ENCODE results near the gene FER. TPM values are rescaled to one million over a fixed set of nuclear protein-coding genes. Genes with fewer than 3 reads are reported as not detected.

FER gene
- total RNA-seq, 1 experiment from 2014 or later = 18.0 TPM

- no peak for DNase-seq
- no peak overlapping the region for H3K4me2 ChIP-seq (ENCODE audit: insufficient read depth, insufficient read length, low read length)
- H3K23me2 ChIP-seq (ENCODE audit: insufficient read length, low read depth, low read length, poor library complexity, severe bottlenecking) = no peaks in the 10 kb centered on the region
- no peak overlapping the region for H3K27ac ChIP-seq (ENCODE audit: insufficient read length, low read depth, low read length)
- H4K5ac ChIP-seq (ENCODE audit: insufficient read length, low read depth, low read length) = no peak overlapping the region
- no peaks in the 10 kb centered on the region for H3K27me3 ChIP-seq (ENCODE audit: insufficient read depth, low read length)
- no peak overlapping the region for H2AK5ac ChIP-seq (ENCODE audit: insufficient read length, low read length)
- no peak overlapping the region for H2BK12ac ChIP-seq (ENCODE audit: insufficient read length, low read depth, low read length)
- H4K91ac ChIP-seq (ENCODE audit: insufficient read length, low read depth, low read length) = no peak overlapping the region
- H3K9ac ChIP-seq (ENCODE audit: extremely low read depth, insufficient read length, low read length) = no peak overlapping the region
- H2AFZ ChIP-seq (ENCODE audit: low read length) = no peak overlapping the region
- no peak overlapping the region for H3K18ac ChIP-seq (ENCODE audit: insufficient read length, low read depth, low read length)
- H2BK15ac ChIP-seq (ENCODE audit: low read depth, low read length) = no peak overlapping the region
- no peak for TF ChIP-seq CTCF (conservative IDR thresholded peaks at IDR 0.05)
- no peak overlapping the region for H4K8ac ChIP-seq (replicated peaks; ENCODE audit: insufficient read length, low read depth, low read length)
- H2BK120ac ChIP-seq (ENCODE audit: low read depth, low read length, poor library complexity, severe bottlenecking) = no peak overlapping the region
- no peaks in the 10 kb centered on the region for H3K79me2 ChIP-seq (ENCODE audit: insufficient read depth, low read length)
- no peaks in the 10 kb centered on the region for H4K20me1 ChIP-seq (ENCODE audit: control insufficient read depth, insufficient read depth, insufficient read length)
- Mint-ChIP-seq H3K9me3 (no peaks in the 10 kb centered on the region), H3K27ac (no peak overlapping the region), H3K27me3 (ENCODE audit: low read depth) (no peaks in the 10 kb centered on the region), H3K4me1 (no peaks in the 10 kb centered on the region), H3K4me3 (no peak overlapping the region), H3K36me3 (ENCODE audit: insufficient read depth in 1 of 3, low read depth in 3 of 3) (no peaks in the 10 kb centered on the region)
- H3T11ph ChIP-seq (ENCODE audit: low read length) = no peak overlapping the region
- no peak overlapping the region for H3K56ac ChIP-seq (ENCODE audit: insufficient read length, low read depth, low read length)
- H3K14ac ChIP-seq (ENCODE audit: insufficient read depth, low read length) = no peak overlapping the region
- no peaks in the 10 kb centered on the region for H3K79me1 ChIP-seq (ENCODE audit: insufficient read depth, low read depth, low read length, poor library complexity, severe bottlenecking)
- no peak overlapping the region for H3K4ac ChIP-seq (ENCODE audit: low read depth, low read length)
- H3K23ac ChIP-seq (ENCODE audit: insufficient read length, low read depth, low read length) = no peak overlapping the region
- H2BK5ac ChIP-seq (ENCODE audit: insufficient read length, low read length) = no peak overlapping the region
- H3K9me3 ChIP-seq (ENCODE audit: control insufficient read depth, low read depth, low read length) = no peaks in the 10 kb centered on the region
- H3K4me1 ChIP-seq (ENCODE audit: insufficient read depth, low read length) = no peaks in the 10 kb centered on the region
- no CpG with 5 or more reads among the region's 3 CpGs for WGBS (ENCODE audit: extremely low coverage, insufficient read length, low lambda C conversion rate)
- no peak overlapping the region for H2BK20ac ChIP-seq (ENCODE audit: low read depth, low read length, poor library complexity, severe bottlenecking)
Observed at GRCh38 chr5:109113608-109114007, 365.9 kb downstream of the FER start.
